ENCODE results near the gene SLC26A3.

- TF ChIP-seq POLR2A (IDR thresholded peaks at IDR 0.05) (no peak), CTCF (IDR thresholded peaks at IDR 0.05) (no peak)
Measured at GRCh38 chr7:107721286-107721685, 81.7 kb downstream of the SLC26A3 start.

All from adrenal gland (tissue), 5 donors.